IMR-90 (cell line): ENCODE measurements around the gene TMEM72.

ENCODE experiments used
- CTCF ChIP-seq: conservative IDR thresholded peaks from 2 replicates; pipeline ENCODE4 v1.5.1; 2012; ENCODE audit warnings: mild to moderate bottlenecking, low read depth, low read length, improper control_type of control experiment
- ELK1 ChIP-seq: fragments of 150-350 bp; IDR thresholded peaks from 2 replicates; pipeline ENCODE4 v1.6.1; 2016; ENCODE audit warnings: low read depth, mild to moderate bottlenecking, low read length, moderate library complexity, borderline replicate concordance
- FOS ChIP-seq: fragments of 150-350 bp; IDR thresholded peaks from 2 replicates; pipeline ENCODE4 v1.6.1; 2016; ENCODE audit warnings: low read depth, low read length
- NFE2L2 ChIP-seq: fragments of 150-350 bp; IDR thresholded peaks from 2 replicates; pipeline ENCODE4 v1.6.1; 2016; ENCODE audit warnings: low read depth, mild to moderate bottlenecking, low read length
- POLR2A ChIP-seq: IDR thresholded peaks from 2 replicates; pipeline ENCODE4 v1.6.1; 2012; ENCODE audit warnings: mild to moderate bottlenecking, low read depth, low read length
- RAD21 ChIP-seq: IDR thresholded peaks from 2 replicates; pipeline ENCODE4 v1.6.1; 2012; ENCODE audit warnings: low read length, improper control_type of control experiment

- TF ChIP-seq CTCF (no peak), POLR2A (no peak), NFE2L2 (no peak), FOS (no peak), ELK1 (no peak), RAD21 (no peak)
Observed at GRCh38 chr10:44924261-44925040, 13.3 kb downstream of the TMEM72 start.
